Hepatocyte (in vitro differentiated cells): ENCODE results near the gene HHAT. TPM values are rescaled to one million over a fixed set of nuclear protein-coding genes. Genes with fewer than 3 reads are reported as not detected.
A peak's percentile ranks its signal among the peaks of the same experiment; 100 is the strongest.

ENCODE experiments used
- DNase-seq: peaks from one replicate; pipeline ENCODE4 v3.0.0-alpha.2; 2016; ENCODE audit warnings: low spot score
- H2AFZ ChIP-seq: fragments of 200-600 bp; sonication (generic); 2 replicates; pipeline ENCODE4 v1.6.0; 2016; ENCODE audit warnings: antibody characterized with exemption, mild to moderate bottlenecking
- H3K27ac ChIP-seq: fragments of 200-600 bp; sonication (generic); 2 replicates; pipeline ENCODE4 v1.5.1; 2016; ENCODE audit warnings: mild to moderate bottlenecking
- H3K27me3 ChIP-seq: fragments of 200-600 bp; sonication (generic); 2 replicates; pipeline ENCODE4 v1.6.1; 2016
- H3K36me3 ChIP-seq: fragments of 200-600 bp; sonication (generic); replicated peaks from 2 replicates; pipeline ENCODE4 v1.5.1; 2016; ENCODE audit warnings: low read depth; ENCODE audit not compliant: insufficient read depth
- H3K4me1 ChIP-seq: fragments of 200-600 bp; sonication (generic); 2 replicates; pipeline ENCODE4 v1.5.1; 2016; ENCODE audit warnings: mild to moderate bottlenecking, moderate library complexity; ENCODE audit not compliant: insufficient read depth
- H3K4me2 ChIP-seq: fragments of 200-600 bp; sonication (generic); 2 replicates; pipeline ENCODE4 v1.6.0; 2016
- H3K4me3 ChIP-seq: fragments of 200-600 bp; sonication (generic); 2 replicates; pipeline ENCODE4 v1.5.1; 2016; ENCODE audit warnings: mild to moderate bottlenecking
- H3K79me2 ChIP-seq: fragments of 200-600 bp; sonication (generic); 2 replicates; pipeline ENCODE4 v1.6.0; 2017; ENCODE audit warnings: mild to moderate bottlenecking
- H3K9me2 ChIP-seq: fragments of 200-600 bp; sonication (generic); replicated peaks from 2 replicates; pipeline ENCODE4 v1.6.0; 2017; ENCODE audit warnings: mild to moderate bottlenecking; ENCODE audit not compliant: insufficient read depth
- H3K9me3 ChIP-seq: fragments of 200-600 bp; sonication (generic); 2 replicates; pipeline ENCODE4 v1.5.1; 2016; ENCODE audit warnings: low read depth, mild to moderate bottlenecking
- H4K20me1 ChIP-seq: fragments of 200-600 bp; sonication (generic); 2 replicates; pipeline ENCODE4 v1.6.0; 2016; ENCODE audit warnings: mild to moderate bottlenecking; ENCODE audit not compliant: insufficient read depth, poor library complexity, severe bottlenecking
- EZH2 ChIP-seq: fragments of 200-600 bp; sonication (generic); IDR thresholded peaks from 2 replicates; pipeline ENCODE4 v1.6.1; 2016; ENCODE audit warnings: antibody characterized with exemption, mild to moderate bottlenecking, borderline replicate concordance
- EZH2phosphoT487 ChIP-seq: fragments of 200-600 bp; sonication (generic); IDR thresholded peaks from one replicate; pipeline ENCODE4 v1.6.1; 2018; ENCODE audit warnings: antibody characterized with exemption, mild to moderate bottlenecking, low read depth, moderate library complexity; ENCODE audit not compliant: unreplicated experiment, severe bottlenecking
- WGBS: methylation state at CpG from one replicate; pipeline ENCODE4 v1.1.6; 2016; ENCODE audit warnings: low lambda C conversion rate; ENCODE audit errors: missing lambda C conversion rate; 5-methylcytosine and 5-hydroxymethylcytosine counted together
- polyA plus RNA-seq: library from polyadenylated mRNA; unstranded; fragments of >200 nt; fragmentation: Nextera tagmentation; extraction: Ambion mirVana; gene quantifications from 2 replicates; pipeline ENCODE4 v1.2.1, GENCODE V29; 2016
- total RNA-seq: library from RNA; depleted of rRNA; stranded (reverse); fragments of >200 nt; gene quantifications from 2 replicates; pipeline ENCODE4 v1.2.3, GENCODE V29; 2014
- TF ChIP-seq, protein P1 (sequence below): fragments of 200-600 bp; sonication (generic); IDR thresholded peaks from 2 replicates; pipeline ENCODE4 v1.5.1; 2016; ENCODE audit warnings: antibody characterized with exemption, mild to moderate bottlenecking; ENCODE audit not compliant: poor library complexity

HHAT gene
- 6.3 and 9.4 TPM in 2 replicates for total RNA-seq
- 3.9 and 5.3 TPM in 2 replicates for polyA plus RNA-seq

DNA sequence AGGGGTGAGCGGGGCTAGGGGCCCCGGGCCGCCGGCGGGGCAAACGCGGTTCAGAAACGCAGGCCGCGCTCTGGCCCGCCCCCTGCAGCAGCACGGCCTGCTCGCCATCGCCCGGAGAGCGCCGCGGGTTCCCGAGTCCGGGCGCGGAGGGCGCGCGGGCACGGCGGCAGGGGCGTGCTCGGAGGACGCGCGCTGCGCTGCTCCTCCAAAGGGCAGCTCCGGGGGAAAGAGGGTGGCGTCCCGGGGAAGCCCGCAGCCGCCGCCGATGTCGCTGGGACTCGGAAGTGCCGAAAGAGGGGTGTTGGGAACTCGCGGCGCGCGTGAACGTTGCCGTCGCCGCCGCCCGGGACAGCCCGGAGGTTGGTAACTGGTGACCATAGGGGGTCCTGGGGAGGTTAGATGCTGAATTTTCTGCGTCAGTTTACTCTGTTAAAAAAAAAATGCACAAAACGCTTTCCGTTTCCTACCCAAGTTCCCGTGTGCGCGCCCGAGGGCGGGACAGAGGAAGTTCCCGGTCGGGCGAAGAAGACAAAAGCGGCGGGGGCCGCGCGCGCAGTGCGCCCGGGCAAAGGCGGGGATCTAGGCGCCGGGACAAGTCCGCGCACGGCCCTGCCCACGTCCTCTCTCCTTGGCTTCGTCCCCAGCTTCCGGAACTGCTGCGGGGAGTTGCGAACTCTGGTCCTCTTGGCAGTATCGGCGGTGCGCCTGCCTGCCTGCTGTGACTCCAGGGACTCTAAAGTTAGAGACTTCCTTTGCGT, at the start of gene HHAT:
Gene HHAT, plus strand, starts transcription at position 157 of the 758 bp plus-strand sequence. CDS start 20,074 bp downstream, outside the sequence.
- H2AFZ ChIP-seq, result peak within 1 kb of the TSS; percentile 70
- peak within 1 kb of the TSS; percentile 66 for H3K4me3 ChIP-seq
- DNase-seq, result peak; percentile 88
- no peaks in the 10 kb centered on the region for H4K20me1 ChIP-seq
- H3K27me3 ChIP-seq, result no peaks in the 10 kb centered on the region
- peaks cover 12% of the 10 kb centered on the region for H3K4me1 ChIP-seq
- H3K79me2 ChIP-seq, result no peaks in the 10 kb centered on the region
- 2% methylated on average over 56 of the region's 89 CpGs for WGBS
- no peaks in the 10 kb centered on the region for H3K9me2 ChIP-seq
- no peaks in the 10 kb centered on the region for H3K9me3 ChIP-seq
- H3K36me3 ChIP-seq, result no peaks in the 10 kb centered on the region
- H3K4me2 ChIP-seq, result peak within 1 kb of the TSS; percentile 88
- TF ChIP-seq EZH2, result no peak
- TF ChIP-seq, protein P1, sequence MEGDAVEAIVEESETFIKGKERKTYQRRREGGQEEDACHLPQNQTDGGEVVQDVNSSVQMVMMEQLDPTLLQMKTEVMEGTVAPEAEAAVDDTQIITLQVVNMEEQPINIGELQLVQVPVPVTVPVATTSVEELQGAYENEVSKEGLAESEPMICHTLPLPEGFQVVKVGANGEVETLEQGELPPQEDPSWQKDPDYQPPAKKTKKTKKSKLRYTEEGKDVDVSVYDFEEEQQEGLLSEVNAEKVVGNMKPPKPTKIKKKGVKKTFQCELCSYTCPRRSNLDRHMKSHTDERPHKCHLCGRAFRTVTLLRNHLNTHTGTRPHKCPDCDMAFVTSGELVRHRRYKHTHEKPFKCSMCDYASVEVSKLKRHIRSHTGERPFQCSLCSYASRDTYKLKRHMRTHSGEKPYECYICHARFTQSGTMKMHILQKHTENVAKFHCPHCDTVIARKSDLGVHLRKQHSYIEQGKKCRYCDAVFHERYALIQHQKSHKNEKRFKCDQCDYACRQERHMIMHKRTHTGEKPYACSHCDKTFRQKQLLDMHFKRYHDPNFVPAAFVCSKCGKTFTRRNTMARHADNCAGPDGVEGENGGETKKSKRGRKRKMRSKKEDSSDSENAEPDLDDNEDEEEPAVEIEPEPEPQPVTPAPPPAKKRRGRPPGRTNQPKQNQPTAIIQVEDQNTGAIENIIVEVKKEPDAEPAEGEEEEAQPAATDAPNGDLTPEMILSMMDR, result no peak
- TF ChIP-seq EZH2phosphoT487, result no peak
- H3K27ac ChIP-seq, result peak within 1 kb of the TSS; percentile 95

DNA sequence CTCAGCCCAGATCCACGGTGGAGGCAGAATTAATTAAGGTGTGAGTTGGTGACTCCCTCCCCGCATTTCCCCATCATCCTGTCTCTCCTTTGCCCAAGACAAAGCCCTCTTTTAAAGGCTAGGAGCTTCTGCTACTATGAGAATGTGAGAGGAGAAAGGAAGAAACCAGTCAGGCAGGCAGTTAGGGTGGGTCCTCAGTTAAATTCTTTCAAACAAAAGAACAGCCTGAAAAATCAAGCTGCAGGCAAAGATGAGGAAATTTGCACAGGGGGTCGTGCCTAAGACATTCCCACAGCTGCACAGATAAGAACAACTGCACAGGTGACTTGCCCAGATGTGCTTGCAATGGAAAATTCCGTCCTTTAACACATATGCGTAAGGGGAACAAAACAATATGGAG, 48.5 kb upstream of the HHAT start:
- DNase-seq, result no peak
- no peak for TF ChIP-seq EZH2
- TF ChIP-seq EZH2phosphoT487, result no peak
- TF ChIP-seq, protein P1, result no peak

DNA sequence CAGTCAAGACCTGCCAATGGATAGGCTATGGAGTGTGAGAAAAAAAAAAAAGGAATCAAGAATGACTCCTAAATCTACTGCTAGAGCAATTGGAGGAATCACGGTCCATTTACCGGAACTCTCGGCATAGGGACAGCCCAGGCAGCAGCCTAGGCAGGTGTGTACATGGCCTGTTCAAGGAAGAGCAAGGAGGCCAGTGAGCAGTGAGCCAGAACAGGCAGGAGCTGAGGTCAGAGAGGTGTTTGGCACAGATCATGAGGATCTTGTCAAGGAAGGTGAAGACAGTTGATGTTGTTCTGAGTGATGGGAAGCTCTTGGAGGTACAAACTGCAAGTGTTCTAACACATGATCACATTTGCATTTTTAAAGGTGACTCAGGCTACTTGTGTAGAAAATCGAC, 40.6 kb upstream of the HHAT start:
- TF ChIP-seq, protein P1, result no peak
- TF ChIP-seq EZH2phosphoT487 (no peak), EZH2 (no peak)

More for the DNA sequence above, 48.5 kb upstream of the HHAT start:
- Histone ChIP-seq H3K4me3 (no peak overlapping the region), H3K9me3 (no peaks in the 10 kb centered on the region), H3K79me2 (no peaks in the 10 kb centered on the region), H3K27me3 (no peaks in the 10 kb centered on the region), H3K4me1 (no peaks in the 10 kb centered on the region), H3K9me2 (no peaks in the 10 kb centered on the region), H3K4me2 (no peak overlapping the region), H3K36me3 (no peaks in the 10 kb centered on the region), H4K20me1 (no peaks in the 10 kb centered on the region), H2AFZ (no peak overlapping the region), H3K27ac (no peak overlapping the region)
- 86% methylated on average over 5 of the region's 5 CpGs for WGBS

More for the DNA sequence above, 40.6 kb upstream of the HHAT start:
- H3K4me1 ChIP-seq, result peaks cover 12% of the 10 kb centered on the region
- WGBS, result 89% methylated on average over 4 of the region's 4 CpGs
- H3K4me3 ChIP-seq, result no peak overlapping the region
- H3K4me2 ChIP-seq, result no peak overlapping the region
- no peaks in the 10 kb centered on the region for H3K36me3 ChIP-seq
- H3K79me2 ChIP-seq, result no peaks in the 10 kb centered on the region
- H2AFZ ChIP-seq, result no peak overlapping the region
- H3K27ac ChIP-seq, result no peak overlapping the region
- H4K20me1 ChIP-seq, result no peaks in the 10 kb centered on the region
- no peak for DNase-seq
- peaks cover 4% of the 10 kb centered on the region for H3K27me3 ChIP-seq
- H3K9me3 ChIP-seq, result no peaks in the 10 kb centered on the region
- H3K9me2 ChIP-seq, result no peaks in the 10 kb centered on the region
